ENCODE data around the gene HSH2D. TPM values are rescaled to one million over a fixed set of nuclear protein-coding genes. Genes with fewer than 3 reads are reported as not detected.

Gene HSH2D
- total RNA-seq, 1 experiment from 2014 or later = 0.49 TPM

DNA sequence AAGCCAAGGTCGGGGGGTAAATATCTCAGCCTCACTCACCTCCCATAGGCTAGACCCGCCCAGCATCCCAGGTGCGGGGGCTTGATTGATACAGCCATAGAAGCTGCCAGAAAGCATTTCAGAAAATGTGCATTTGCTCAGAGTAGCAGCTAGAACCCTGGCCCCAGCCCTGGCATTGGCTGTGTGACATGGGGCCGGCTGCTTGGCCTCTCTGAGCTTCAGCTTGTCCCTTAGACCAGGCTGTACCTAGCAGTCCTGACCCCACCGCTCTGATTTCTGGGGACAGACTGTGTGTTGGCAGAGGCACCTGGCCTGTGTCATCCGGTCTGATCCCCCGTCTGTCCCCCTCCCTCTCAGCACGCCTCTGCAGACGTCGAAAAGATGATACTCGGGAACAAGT is 16.4 kb upstream of the HSH2D start:
- no peak for DNase-seq (ENCODE audit: unreplicated experiment)
- ChIA-PET CTCF (interaction anchor here (0.6 kb wide), 2 partner anchors 47 to 331 kb away, joined by 3 to 4 read pairs; no protein-coding TSS in a partner anchor), POLR2A (interaction anchor here (0.6 kb wide), 1 partner anchor 57 kb away, joined by 3 read pairs; no protein-coding TSS in a partner anchor)
- H3K27ac Mint-ChIP-seq (ENCODE audit: low read depth, unreplicated experiment) = no peak overlapping the region
- peaks cover 57% of the 10 kb centered on the region for H3K36me3 Mint-ChIP-seq (ENCODE audit: insufficient read depth, unreplicated experiment)
- no peak overlapping the region for H3K4me3 Mint-ChIP-seq (ENCODE audit: unreplicated experiment)
- TF ChIP-seq, protein P1, sequence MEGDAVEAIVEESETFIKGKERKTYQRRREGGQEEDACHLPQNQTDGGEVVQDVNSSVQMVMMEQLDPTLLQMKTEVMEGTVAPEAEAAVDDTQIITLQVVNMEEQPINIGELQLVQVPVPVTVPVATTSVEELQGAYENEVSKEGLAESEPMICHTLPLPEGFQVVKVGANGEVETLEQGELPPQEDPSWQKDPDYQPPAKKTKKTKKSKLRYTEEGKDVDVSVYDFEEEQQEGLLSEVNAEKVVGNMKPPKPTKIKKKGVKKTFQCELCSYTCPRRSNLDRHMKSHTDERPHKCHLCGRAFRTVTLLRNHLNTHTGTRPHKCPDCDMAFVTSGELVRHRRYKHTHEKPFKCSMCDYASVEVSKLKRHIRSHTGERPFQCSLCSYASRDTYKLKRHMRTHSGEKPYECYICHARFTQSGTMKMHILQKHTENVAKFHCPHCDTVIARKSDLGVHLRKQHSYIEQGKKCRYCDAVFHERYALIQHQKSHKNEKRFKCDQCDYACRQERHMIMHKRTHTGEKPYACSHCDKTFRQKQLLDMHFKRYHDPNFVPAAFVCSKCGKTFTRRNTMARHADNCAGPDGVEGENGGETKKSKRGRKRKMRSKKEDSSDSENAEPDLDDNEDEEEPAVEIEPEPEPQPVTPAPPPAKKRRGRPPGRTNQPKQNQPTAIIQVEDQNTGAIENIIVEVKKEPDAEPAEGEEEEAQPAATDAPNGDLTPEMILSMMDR (IDR thresholded peaks at IDR 0.05; ENCODE audit: unreplicated experiment) = no peak
- no peaks in the 10 kb centered on the region for H3K4me1 Mint-ChIP-seq (ENCODE audit: insufficient read depth, unreplicated experiment)
- peaks cover 12% of the 10 kb centered on the region for H3K9me3 Mint-ChIP-seq (ENCODE audit: unreplicated experiment)
- no TSS peak for BruUV-seq (replicated peaks)
- no peaks in the 10 kb centered on the region for H3K27me3 Mint-ChIP-seq (ENCODE audit: insufficient read depth, unreplicated experiment)
- intact Hi-C loops (cut with micrococcal nuclease) = no loop called here

DNA sequence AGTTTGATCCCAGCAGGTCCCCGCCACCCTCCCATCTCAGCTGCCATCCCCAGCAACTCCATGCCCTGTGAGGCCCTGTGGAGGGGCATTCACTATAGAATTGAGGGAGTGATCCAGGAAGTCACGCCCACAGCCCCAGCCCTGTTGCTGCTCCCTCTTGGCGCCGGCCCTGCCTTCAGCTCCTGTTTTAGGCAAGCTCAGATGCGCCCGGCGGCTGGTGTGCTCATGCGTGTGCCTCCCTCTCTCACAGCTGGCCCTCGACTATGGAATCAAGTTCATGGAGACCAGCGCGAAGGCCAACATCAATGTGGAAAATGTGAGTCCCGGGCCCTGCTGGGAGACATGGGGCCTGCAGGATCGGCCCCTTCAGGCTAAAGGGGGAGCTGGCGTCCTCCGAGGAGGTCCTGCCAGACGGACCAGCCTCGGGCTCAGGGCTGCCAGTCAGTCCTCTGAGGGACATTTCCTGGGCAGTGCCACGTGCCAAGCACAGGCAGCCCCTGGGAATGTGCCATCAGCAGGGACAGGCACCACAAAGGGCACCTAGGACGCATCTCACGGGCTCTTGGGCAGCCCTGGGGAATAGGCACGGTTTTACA is 15.6 kb upstream of the HSH2D start:
- Mint-ChIP-seq H3K4me1 (ENCODE audit: insufficient read depth, unreplicated experiment) (no peaks in the 10 kb centered on the region), H3K4me3 (ENCODE audit: unreplicated experiment) (no peak overlapping the region), H3K9me3 (ENCODE audit: unreplicated experiment) (peaks cover 12% of the 10 kb centered on the region), H3K27me3 (ENCODE audit: insufficient read depth, unreplicated experiment) (no peaks in the 10 kb centered on the region), H3K36me3 (ENCODE audit: insufficient read depth, unreplicated experiment) (peaks cover 60% of the 10 kb centered on the region), H3K27ac (ENCODE audit: low read depth, unreplicated experiment) (no peak overlapping the region)
- CTCF ChIA-PET = no interaction called here
- TF ChIP-seq, protein P1 (IDR thresholded peaks at IDR 0.05; ENCODE audit: unreplicated experiment) = no peak
- DNase-seq (ENCODE audit: unreplicated experiment) = no peak
- no TSS peak for BruUV-seq (replicated peaks)
- intact Hi-C loops (cut with micrococcal nuclease) = no loop called here
- POLR2A ChIA-PET = interaction anchor here (0.5 kb wide), 1 partner anchor 16 kb away, joined by 3 read pairs; the partner anchor contains the start of gene RAB8A

DNA sequence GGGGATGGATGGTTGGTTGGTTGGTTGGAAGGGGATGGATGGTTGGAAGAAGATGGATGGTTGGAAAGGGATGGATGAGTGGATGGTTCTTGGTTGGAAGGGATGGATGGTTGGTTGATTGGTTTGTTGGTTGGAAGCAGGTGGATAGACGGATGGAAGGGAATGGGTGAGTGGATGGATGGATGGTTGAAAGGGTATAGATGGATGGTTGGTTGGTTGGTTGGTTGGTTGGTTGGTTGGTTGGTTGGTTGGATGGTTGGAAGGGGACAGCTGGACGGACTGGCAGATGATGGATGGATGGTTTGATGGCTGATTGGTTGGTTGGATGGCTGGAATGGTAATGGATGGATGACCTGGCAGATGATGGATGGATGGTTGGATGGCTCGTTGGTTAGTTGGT is 11.8 kb upstream of the HSH2D start:
- no peak for DNase-seq (ENCODE audit: unreplicated experiment)
- Mint-ChIP-seq H3K9me3 (ENCODE audit: unreplicated experiment) (peaks cover 12% of the 10 kb centered on the region), H3K27me3 (ENCODE audit: insufficient read depth, unreplicated experiment) (no peaks in the 10 kb centered on the region), H3K36me3 (ENCODE audit: insufficient read depth, unreplicated experiment) (peaks cover 55% of the 10 kb centered on the region), H3K4me3 (ENCODE audit: unreplicated experiment) (no peak overlapping the region), H3K27ac (ENCODE audit: low read depth, unreplicated experiment) (peak overlapping the region; percentile 3), H3K4me1 (ENCODE audit: insufficient read depth, unreplicated experiment) (no peaks in the 10 kb centered on the region)
- TF ChIP-seq, protein P1 (IDR thresholded peaks at IDR 0.05; ENCODE audit: unreplicated experiment) = no peak
- ChIA-PET POLR2A (no interaction called here), CTCF (no interaction called here)
- intact Hi-C loops (cut with micrococcal nuclease) = no loop called here
- BruUV-seq (replicated peaks) = no TSS peak

DNA sequence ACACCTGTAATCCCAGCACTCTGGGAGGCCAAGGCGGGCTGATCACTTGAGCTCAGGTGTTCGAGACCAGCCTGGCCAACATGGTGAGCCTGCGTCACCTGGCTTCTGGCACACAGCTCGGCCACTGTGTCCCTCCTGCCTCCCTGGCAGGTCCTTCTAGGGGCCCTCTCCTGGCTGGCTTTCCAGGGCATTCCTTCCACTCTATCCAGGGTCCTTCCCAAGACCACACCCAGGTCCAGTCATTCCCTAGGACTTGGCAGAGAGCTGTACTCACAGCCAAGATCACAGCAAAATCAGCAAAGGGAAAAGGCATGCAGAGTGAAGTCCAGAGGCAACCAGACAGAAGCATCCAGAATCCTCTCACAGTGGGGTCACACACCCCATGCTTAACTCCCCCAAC is 9.7 kb upstream of the HSH2D start:
- no peaks in the 10 kb centered on the region for H3K27me3 Mint-ChIP-seq (ENCODE audit: insufficient read depth, unreplicated experiment)
- TF ChIP-seq, protein P1 (IDR thresholded peaks at IDR 0.05; ENCODE audit: unreplicated experiment) = no peak
- H3K27ac Mint-ChIP-seq (ENCODE audit: low read depth, unreplicated experiment) = no peak overlapping the region
- DNase-seq (ENCODE audit: unreplicated experiment) = no peak
- intact Hi-C loops (cut with micrococcal nuclease) = no loop called here
- peaks cover 12% of the 10 kb centered on the region for H3K9me3 Mint-ChIP-seq (ENCODE audit: unreplicated experiment)
- no peak overlapping the region for H3K4me3 Mint-ChIP-seq (ENCODE audit: unreplicated experiment)
- no TSS peak for BruUV-seq (replicated peaks)
- ChIA-PET POLR2A (interaction anchor here (0.7 to 1.7 kb wide), 2 partner anchors 16 to 21 kb away, joined by 3 to 5 read pairs; no protein-coding TSS in a partner anchor), CTCF (interaction anchor here (0.6 to 0.8 kb wide), 2 partner anchors 23 to 55 kb away, joined by 3 read pairs; no protein-coding TSS in a partner anchor)
- H3K36me3 Mint-ChIP-seq (ENCODE audit: insufficient read depth, unreplicated experiment) = peaks cover 46% of the 10 kb centered on the region
- H3K4me1 Mint-ChIP-seq (ENCODE audit: insufficient read depth, unreplicated experiment) = no peaks in the 10 kb centered on the region

Measured in MCF 10A (cell line).